ENCODE measurements around the gene TBCC.

- no peak for TF ChIP-seq CTCF (IDR thresholded peaks at IDR 0.05; ENCODE audit: low read length)
- no peak for TF ChIP-seq EZH2 (IDR thresholded peaks at IDR 0.05; ENCODE audit: borderline replicate concordance, low read length)
Measured at GRCh38 chr6:42762426-42762859, 16.5 kb upstream of the TBCC start.

Data from OCI-LY1 (cell line).